GM12873 (cell line): ENCODE measurements around the gene WDR88.

Experiments used
- CTCF ChIP-seq: IDR thresholded peaks from 2 replicates; pipeline ENCODE4 v1.5.1; 2012; ENCODE audit warnings: low read depth, mild to moderate bottlenecking, moderate library complexity, low read length, control low read depth; ENCODE audit not compliant: insufficient read depth; ENCODE audit errors: missing control alignments

The WDR88 gene

GRCh38 chr19:33201886-33202545 is 70.1 kb downstream of the WDR88 start:
- no peak for TF ChIP-seq CTCF

DNA sequence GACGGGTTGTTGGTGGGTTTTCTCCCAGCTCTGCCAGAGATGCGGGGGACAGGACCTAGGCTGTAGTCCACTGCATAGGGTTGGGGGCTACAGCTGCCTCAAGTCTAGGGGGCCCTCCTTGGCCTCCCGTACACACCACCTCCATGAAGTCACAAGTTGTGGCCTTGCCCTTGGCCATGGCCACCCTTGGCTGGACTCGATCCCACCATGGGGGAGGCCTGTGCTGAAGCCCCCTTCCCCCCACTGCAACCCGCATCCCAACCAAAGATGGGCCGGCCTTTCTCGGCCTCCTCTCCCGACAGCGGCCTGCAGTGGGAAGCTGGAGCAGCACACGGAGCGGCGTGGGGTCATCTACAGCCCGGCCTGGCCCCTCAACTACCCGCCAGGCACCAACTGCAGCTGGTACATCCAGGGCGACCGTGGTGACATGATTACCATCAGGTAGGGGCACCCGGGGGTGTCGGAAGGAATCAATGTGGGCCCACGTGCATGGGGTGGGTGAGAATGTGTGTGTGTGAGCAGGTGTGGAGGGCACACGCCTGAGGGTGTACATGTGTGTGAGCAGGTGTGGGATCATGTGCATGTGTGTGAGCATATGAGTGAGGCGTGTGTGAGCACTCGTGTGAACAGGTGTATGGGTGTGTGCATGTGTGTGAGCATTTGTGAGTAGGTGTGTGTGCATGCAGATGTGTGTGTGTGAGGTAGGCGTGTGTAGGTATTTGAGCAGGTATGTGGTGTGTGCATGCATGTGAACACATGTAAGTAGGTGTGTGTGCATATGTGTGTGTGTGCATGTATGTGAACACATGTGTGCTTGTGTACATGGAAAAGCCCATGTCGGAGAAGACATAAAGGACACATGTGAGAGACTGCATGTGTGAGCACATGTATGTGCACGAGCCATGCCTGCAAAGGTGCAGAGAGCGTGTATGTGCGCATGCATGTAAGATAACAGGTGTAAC is 70.9 kb downstream of the WDR88 start:
- TF ChIP-seq CTCF: no peak

- no peak for TF ChIP-seq CTCF
Measured at GRCh38 chr19:33203529-33203928, 71.6 kb downstream of the WDR88 start.

- TF ChIP-seq CTCF: no peak
Measured at GRCh38 chr19:33204136-33204973, 72.4 kb downstream of the WDR88 start.

GRCh38 chr19:33205110-33205509 is 73.2 kb downstream of the WDR88 start:
- TF ChIP-seq CTCF: no peak

- TF ChIP-seq CTCF: no peak
Measured at GRCh38 chr19:33205531-33206260, 73.8 kb downstream of the WDR88 start.
